ENCODE results near the gene RPS19BP1. TPM values are rescaled to one million over a fixed set of nuclear protein-coding genes. Genes with fewer than 3 reads are reported as not detected.
"Not testable (repeated sequence)": the region's sequence is repeated elsewhere in the genome, so short reads cannot be mapped to it uniquely, and the experiment has no call there.

Gene RPS19BP1
- total RNA-seq, 1 donor from 2014 or later, result 31.1 TPM

DNA sequence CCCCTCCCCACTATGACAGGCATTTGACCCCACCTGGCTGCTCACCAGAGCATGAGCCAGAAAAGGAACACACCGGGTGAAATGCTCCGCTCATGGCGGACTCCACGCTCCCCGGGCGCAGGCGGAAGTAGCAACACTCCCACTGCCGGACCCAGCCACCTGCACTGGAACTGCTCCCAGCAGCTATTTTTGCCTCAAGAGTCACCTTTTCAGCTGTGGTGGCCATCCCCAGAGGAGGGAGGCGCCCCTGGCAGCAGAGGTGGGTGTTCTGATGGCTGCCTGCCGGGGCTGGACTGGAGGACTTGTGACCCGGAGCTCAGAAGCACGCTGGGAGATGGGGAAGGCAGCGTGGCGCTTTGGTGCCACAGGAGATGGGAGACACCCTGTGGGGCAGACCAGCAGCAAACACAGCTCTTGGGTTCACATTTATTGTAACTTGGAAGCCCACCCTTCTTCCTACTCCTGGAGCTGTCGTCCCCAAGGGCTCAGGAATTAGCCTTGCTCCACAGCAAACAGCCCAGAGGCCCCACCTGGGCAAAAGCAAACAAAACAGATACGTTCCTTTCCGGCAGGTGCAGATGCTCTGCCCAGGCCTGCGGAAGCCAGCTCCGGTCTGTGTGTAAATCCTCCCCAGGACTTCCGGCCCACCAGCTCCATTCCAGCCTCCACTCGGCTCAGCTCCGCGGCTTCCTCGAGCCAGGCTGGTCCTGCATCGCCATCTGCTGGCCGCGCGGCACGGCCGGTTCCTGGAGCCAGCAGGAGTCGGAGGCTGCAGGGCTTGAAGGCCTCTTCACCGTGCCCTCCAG, 3.7 kb downstream of the RPS19BP1 start:
- DNase-seq, result peak; percentile 87

- DNase-seq, result no peak
These were observed 4.4 kb downstream of the RPS19BP1 start for GRCh38 chr22:39528080-39528661.

DNA sequence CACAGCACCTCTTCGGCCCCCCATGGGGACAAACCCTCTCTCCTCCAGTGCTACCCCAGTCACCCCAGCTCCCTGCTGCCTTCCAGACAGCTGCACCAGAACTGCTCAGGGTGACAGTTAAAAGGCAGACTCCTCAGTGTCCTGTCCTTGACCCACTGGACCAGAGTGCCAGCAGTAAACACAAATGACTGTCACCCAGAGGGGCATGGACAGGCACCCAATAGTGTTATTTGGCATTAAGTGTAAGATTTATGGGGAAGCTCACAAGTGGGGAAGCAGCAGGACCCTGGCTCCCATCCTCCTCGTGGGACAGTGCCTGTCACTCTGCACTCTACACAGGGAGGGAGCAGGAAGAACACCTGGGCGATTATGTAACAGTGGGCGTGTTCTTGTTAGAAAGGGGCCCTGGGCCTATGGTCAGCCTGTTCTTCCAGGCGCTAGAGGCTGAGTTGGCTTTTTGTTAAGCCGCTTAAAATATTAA, 5.0 kb downstream of the RPS19BP1 start:
- no peak for DNase-seq

GRCh38 chr22:39526736-39527171, 5.8 kb downstream of the RPS19BP1 start:
- DNase-seq, result no peak

DNA sequence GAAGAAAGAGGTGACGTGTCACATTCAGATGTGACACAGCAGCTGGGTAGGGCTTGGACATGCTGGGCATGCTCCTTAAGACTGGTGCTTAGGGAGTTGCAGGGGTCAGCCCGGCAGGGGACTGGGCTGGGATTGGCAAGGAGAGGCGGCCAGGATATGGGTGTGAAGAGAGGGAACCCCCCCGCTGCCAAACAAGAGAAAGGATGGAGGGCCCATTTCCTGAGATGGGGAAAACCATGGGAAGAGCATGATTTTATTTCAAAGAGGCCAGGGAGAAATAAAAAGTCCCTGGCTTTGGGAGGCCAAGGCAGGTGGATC, 6.9 kb downstream of the RPS19BP1 start:
- no peak for DNase-seq

- DNase-seq, result no peak
These were observed 7.5 kb downstream of the RPS19BP1 start for GRCh38 chr22:39524753-39525657.

GRCh38 chr22:39524089-39524752, 8.3 kb downstream of the RPS19BP1 start:
- DNase-seq, result no peak

DNA sequence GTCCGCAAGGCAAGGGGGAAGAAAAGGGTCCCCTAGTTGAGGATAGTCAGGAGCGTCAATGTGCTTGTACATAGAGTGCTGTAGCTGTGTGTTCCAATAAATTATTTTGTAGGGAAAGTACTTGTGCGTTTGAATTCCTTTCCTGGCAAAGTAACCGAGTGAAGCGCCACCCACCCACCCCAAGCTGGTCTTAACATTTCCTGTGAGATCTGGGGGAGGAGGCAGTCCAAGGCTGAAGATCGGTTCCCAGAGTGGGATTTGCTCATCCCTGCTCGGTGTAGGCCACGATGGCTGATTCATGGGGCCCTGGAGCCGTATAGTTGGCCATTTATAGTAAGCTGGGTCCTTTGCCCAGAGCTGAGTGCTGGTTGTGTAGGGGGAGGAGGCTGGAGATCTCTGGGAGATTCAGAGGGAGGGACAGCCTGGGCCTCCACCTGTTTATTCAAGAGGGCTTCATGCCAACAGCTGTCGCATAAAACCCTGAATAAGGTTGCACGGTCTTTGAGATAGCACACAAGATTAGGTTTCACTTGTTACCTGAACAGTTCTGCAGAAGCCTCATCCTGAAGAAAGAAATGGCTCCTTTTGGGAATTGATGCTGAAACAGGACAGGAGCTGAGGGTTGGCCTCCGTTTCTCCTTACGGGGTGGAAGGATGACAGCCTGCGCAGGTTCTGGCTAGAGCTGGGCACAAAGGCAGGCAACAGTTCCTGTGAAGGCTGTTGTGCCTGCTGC, 9.8 kb downstream of the RPS19BP1 start:
- DNase-seq, result no peak

DNA sequence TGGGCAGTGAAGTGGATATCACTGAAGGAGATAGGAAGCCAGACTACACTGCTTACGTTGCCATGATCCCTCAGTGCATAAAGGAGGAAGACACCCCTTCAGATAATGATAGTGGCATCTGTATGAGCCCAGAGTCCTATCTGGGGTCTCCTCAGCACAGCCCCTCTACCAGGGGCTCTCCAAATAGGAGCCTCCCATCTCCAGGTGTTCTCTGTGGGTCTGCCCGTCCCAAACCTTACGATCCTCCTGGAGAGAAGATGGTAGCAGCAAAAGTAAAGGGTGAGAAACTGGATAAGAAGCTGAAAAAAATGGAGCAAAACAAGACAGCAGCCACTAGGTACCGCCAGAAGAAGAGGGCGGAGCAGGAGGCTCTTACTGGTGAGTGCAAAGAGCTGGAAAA, 10.5 kb downstream of the RPS19BP1 start:
- not testable (repeated sequence) for DNase-seq

- DNase-seq, result peak; percentile 34
These were observed 11.3 kb downstream of the RPS19BP1 start for GRCh38 chr22:39521106-39521885.

DNA sequence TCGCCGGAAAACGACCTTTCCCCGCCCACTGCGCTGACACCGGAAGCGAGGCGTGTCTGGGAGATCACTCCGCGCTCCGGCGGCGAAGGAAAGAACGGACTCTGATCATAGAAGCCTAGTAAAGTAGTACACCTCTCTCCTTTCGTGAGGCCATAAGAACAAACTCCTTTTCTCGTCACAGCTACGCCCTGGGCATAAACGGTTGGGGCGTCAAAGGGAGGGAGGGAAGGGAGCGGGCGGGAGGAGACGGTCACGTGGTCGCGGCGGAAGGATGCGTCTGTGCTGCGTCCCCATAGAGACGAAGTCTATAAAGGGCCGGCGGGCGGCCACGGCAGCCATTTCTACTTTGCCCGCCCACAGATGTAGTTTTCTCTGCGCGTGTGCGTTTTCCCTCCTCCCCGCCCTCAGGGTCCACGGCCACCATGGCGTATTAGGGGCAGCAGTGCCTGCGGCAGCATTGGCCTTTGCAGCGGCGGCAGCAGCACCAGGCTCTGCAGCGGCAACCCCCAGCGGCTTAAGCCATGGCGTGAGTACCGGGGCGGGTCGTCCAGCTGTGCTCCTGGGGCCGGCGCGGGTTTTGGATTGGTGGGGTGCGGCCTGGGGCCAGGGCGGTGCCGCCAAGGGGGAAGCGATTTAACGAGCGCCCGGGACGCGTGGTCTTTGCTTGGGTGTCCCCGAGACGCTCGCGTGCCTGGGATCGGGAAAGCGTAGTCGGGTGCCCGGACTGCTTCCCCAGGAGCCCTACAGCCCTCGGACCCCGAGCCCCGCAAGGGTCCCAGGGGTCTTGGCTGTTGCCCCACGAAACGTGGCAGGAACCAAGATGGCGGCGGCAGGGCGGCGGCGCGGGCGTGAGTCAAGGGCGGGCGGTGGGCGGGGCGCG, 12.1 kb downstream of the RPS19BP1 start, which contains the start of gene ATF4:
TSS of gene ATF4 (plus strand) at position 337 of the 880 bp plus-strand sequence. CDS start 884 bp downstream, outside the sequence.
- peak; percentile 99 for DNase-seq

GRCh38 chr22:39519681-39520225, 12.8 kb downstream of the RPS19BP1 start:
- DNase-seq, result peak; percentile 34

DNA sequence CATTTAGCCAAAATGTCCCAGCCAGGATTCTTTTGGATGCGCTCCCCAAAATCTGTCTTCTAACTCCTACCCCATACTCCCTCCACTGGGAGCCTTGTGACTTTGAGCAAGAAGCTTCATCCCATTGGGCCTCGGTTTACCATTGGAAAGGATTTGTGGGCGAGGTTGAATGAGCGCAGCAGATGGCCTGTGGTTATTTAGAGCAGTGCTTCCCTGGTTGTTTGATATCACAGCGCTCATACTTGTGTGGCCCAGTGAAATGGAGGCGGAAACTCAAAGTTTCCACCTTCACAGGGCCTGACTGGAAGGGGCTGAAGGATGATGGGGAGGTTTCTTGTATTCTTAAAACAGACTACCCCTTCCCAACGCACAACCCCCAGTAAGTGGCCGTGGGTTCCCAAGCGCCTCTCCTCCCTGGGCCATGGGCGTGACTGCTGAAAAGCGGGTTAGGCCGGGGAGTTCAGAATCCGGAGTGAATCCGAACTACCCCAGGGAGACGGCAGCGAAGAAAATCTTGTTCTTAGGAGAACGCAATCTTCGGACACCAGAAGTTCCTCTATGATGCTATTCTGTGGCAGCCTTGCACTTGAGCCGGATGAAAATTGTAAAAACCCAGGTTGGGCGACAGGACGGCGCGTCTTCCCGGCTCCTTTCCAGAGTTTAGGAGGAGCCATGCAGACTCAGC, 13.4 kb downstream of the RPS19BP1 start:
- no peak for DNase-seq

- no peak for DNase-seq
These were observed 14.3 kb downstream of the RPS19BP1 start for GRCh38 chr22:39518144-39518786.

DNA sequence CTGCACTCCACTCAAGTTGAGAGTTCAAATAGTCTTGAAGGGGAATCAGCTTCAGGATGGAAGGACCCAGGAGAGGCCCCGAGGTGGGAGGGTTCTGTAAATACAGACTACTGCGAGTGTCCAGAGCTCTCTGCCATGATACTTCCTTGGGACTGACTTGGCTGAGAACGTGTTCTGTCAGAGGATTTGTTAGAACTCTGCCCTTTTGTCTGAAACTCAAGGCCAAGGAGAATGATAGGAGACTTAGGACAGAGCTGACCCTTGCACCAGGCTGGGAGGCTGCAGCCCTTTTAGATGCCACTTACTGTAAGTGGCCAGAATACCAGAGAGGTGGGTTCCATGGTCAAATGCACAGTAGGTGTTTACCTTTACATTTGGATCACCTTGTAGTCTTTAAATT, 15.1 kb downstream of the RPS19BP1 start:
- DNase-seq, result no peak

DNA sequence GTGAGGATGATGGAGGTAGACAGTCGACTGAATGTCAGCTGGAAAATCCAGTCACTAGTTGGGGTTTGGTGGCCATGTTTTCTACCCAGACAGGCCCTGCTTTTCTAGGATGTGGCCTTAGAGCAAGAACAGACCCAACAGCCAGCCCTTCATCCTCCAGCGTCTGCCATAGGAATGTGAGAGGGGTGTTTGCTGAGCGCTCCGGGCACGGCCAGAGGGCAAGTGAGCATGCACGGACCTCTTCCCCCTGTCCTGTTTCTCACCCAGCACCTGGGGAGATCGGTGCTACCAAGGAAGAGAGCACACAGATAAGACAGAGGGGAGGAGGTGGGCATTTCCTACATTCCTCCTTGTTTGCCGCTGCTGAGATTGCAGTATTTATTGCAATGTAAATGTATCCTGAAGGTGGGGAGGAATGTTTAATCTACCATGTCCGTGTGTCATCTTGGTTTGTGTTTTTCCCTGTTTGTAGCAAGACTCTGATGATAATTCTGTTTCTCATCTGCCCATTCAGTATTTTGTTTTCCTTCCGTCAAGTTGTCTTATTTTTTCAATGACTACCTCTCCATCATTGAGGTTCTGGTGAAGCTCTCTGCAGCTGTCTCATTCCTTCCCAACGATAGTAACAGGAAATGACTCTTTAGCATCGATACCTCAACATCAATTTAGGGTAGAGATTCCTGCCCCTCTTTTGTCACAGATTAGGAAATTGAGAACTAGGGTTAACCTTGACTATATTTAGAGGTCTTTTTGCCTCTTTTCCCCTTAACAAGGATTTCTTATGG, 17.1 kb downstream of the RPS19BP1 start:
- DNase-seq, result no peak

GRCh38 chr22:39514373-39514973, 18.1 kb downstream of the RPS19BP1 start:
- no peak for DNase-seq
